ENCODE measurements around the gene FOXN3. TPM values are rescaled to one million over a fixed set of nuclear protein-coding genes. Genes with fewer than 3 reads are reported as not detected.
"Not testable (repeated sequence)": the region's sequence is repeated elsewhere in the genome, so short reads cannot be mapped to it uniquely, and the experiment has no call there.

The FOXN3 gene
- polyA plus RNA-seq, 1 donor, result 39.5 TPM

- no peak overlapping the region for H3K4me3 ChIP-seq (ENCODE audit: low read length)
- no peaks in the 10 kb centered on the region for H3K27me3 ChIP-seq (ENCODE audit: control insufficient read depth, insufficient read depth, low read length)
Measured at GRCh38 chr14:89214221-89214965, 202.6 kb downstream of the FOXN3 start.

GRCh38 chr14:89212386-89213235 lies 204.4 kb downstream of the FOXN3 start:
- no peaks in the 10 kb centered on the region for H3K27me3 ChIP-seq (ENCODE audit: control insufficient read depth, insufficient read depth, low read length)
- no peak overlapping the region for H3K27ac ChIP-seq (ENCODE audit: low read length)
- H3K9me3 ChIP-seq (ENCODE audit: control insufficient read depth, low read depth, low read length), result no peaks in the 10 kb centered on the region
- H3K36me3 ChIP-seq (ENCODE audit: control insufficient read depth, insufficient read depth, low read length), result no peaks in the 10 kb centered on the region
- no peak overlapping the region for H3K4me3 ChIP-seq (ENCODE audit: low read length)
- DNase-seq, result no peak
- H3K4me1 ChIP-seq (ENCODE audit: control insufficient read depth, insufficient read depth, low read length), result no peaks in the 10 kb centered on the region
- WGBS (ENCODE audit: insufficient coverage, low lambda C conversion rate), result no CpG with 5 or more reads among the region's 6 CpGs

More at GRCh38 chr14:89214221-89214965, 202.6 kb downstream of the FOXN3 start:
- Histone ChIP-seq H3K4me1 (ENCODE audit: control insufficient read depth, insufficient read depth, low read length) (no peaks in the 10 kb centered on the region), H3K27ac (ENCODE audit: low read length) (no peak overlapping the region), H3K36me3 (ENCODE audit: control insufficient read depth, insufficient read depth, low read length) (no peaks in the 10 kb centered on the region), H3K9me3 (ENCODE audit: control insufficient read depth, low read depth, low read length) (no peaks in the 10 kb centered on the region)
- peak in 1 of 2 donors; percentile 26 for DNase-seq
- 93% methylated on average over 3 of the region's 14 CpGs for WGBS (ENCODE audit: insufficient coverage, low lambda C conversion rate)

GRCh38 chr14:89209558-89209957 lies 207.5 kb downstream of the FOXN3 start:
- Histone ChIP-seq H3K27me3 (ENCODE audit: control insufficient read depth, insufficient read depth, low read length) (no peaks in the 10 kb centered on the region), H3K4me1 (ENCODE audit: control insufficient read depth, insufficient read depth, low read length) (no peaks in the 10 kb centered on the region), H3K4me3 (ENCODE audit: low read length) (no peak overlapping the region), H3K36me3 (ENCODE audit: control insufficient read depth, insufficient read depth, low read length) (peaks cover 11% of the 10 kb centered on the region), H3K9me3 (ENCODE audit: control insufficient read depth, low read depth, low read length) (peaks cover 7% of the 10 kb centered on the region), H3K27ac (ENCODE audit: low read length) (no peak overlapping the region)
- no peak for DNase-seq
- 80% methylated on average over 2 of the region's 3 CpGs for WGBS (ENCODE audit: insufficient coverage, low lambda C conversion rate)

GRCh38 chr14:89207925-89208328 lies 209.1 kb downstream of the FOXN3 start:
- H3K4me3 ChIP-seq (ENCODE audit: low read length), result no peak overlapping the region
- H3K4me1 ChIP-seq (ENCODE audit: control insufficient read depth, insufficient read depth, low read length), result no peaks in the 10 kb centered on the region
- no peak for DNase-seq
- no CpG with 5 or more reads among the region's 7 CpGs for WGBS (ENCODE audit: insufficient coverage, low lambda C conversion rate)
- H3K9me3 ChIP-seq (ENCODE audit: control insufficient read depth, low read depth, low read length), result peaks cover 7% of the 10 kb centered on the region
- no peaks in the 10 kb centered on the region for H3K27me3 ChIP-seq (ENCODE audit: control insufficient read depth, insufficient read depth, low read length)
- H3K27ac ChIP-seq (ENCODE audit: low read length), result no peak overlapping the region
- H3K36me3 ChIP-seq (ENCODE audit: control insufficient read depth, insufficient read depth, low read length), result peaks cover 11% of the 10 kb centered on the region

- H3K27me3 ChIP-seq (ENCODE audit: control insufficient read depth, insufficient read depth, low read length), result no peaks in the 10 kb centered on the region
- no peak overlapping the region for H3K27ac ChIP-seq (ENCODE audit: low read length)
- 97% methylated on average over 5 of the region's 17 CpGs for WGBS (ENCODE audit: insufficient coverage, low lambda C conversion rate)
- no peaks in the 10 kb centered on the region for H3K4me1 ChIP-seq (ENCODE audit: control insufficient read depth, insufficient read depth, low read length)
- DNase-seq, result no peak
- peaks cover 7% of the 10 kb centered on the region for H3K9me3 ChIP-seq (ENCODE audit: control insufficient read depth, low read depth, low read length)
- no peak overlapping the region for H3K4me3 ChIP-seq (ENCODE audit: low read length)
- peaks cover 11% of the 10 kb centered on the region for H3K36me3 ChIP-seq (ENCODE audit: control insufficient read depth, insufficient read depth, low read length)
Measured at GRCh38 chr14:89206389-89207031, 210.5 kb downstream of the FOXN3 start.

- no CpG with 5 or more reads among the region's 18 CpGs for WGBS (ENCODE audit: insufficient coverage, low lambda C conversion rate)
- Histone ChIP-seq H3K36me3 (ENCODE audit: control insufficient read depth, insufficient read depth, low read length) (peaks cover 11% of the 10 kb centered on the region), H3K4me1 (ENCODE audit: control insufficient read depth, insufficient read depth, low read length) (no peaks in the 10 kb centered on the region), H3K27me3 (ENCODE audit: control insufficient read depth, insufficient read depth, low read length) (no peaks in the 10 kb centered on the region), H3K27ac (ENCODE audit: low read length) (no peak overlapping the region), H3K4me3 (ENCODE audit: low read length) (no peak overlapping the region), H3K9me3 (ENCODE audit: control insufficient read depth, low read depth, low read length) (peaks cover 7% of the 10 kb centered on the region)
- no peak for DNase-seq
Measured at GRCh38 chr14:89205137-89205740, 211.8 kb downstream of the FOXN3 start.

DNA sequence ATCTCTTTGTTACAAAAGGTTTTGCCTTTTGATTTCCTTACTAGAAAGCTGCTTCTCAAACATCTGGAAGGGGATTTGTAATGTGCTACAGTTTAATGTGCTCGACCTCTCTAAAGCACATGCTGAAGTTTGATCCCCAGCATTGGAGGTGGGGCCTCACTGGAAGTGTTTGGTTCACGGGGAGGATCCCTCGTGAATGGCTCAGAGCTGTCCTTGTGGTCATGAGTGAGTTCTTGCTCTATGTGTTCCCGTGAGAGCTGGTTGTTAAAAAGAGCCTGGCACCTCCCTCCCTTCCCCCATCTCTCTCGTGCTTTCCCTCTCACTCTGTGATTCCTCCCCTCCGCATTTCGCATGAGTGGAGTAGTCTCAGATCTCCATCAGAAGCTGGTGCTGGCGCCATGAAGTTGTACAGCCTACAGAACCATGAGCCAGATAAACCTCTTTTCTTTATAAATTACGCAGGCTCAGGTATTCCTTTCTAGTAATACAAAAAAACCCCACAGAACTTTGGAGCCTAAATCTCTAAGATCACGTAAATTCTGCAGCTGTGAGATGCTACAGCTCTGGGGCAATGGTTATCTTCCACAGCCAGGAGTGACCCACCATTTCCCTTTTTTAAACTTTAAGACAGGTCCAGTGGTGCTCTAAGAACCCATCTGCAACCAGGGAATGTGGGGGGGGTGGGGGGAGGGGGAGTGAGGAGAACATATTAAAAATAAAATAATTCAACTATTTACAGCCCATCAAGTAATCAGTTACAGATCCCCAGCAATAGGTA lies 214.4 kb downstream of the FOXN3 start:
- no peak overlapping the region for H3K27ac ChIP-seq (ENCODE audit: low read length)
- peaks cover 11% of the 10 kb centered on the region for H3K36me3 ChIP-seq (ENCODE audit: control insufficient read depth, insufficient read depth, low read length)
- H3K4me3 ChIP-seq (ENCODE audit: low read length), result no peak overlapping the region
- no peak for DNase-seq
- H3K27me3 ChIP-seq (ENCODE audit: control insufficient read depth, insufficient read depth, low read length), result no peaks in the 10 kb centered on the region
- WGBS (ENCODE audit: insufficient coverage, low lambda C conversion rate), result 100% methylated on average over 1 of the region's 10 CpGs
- peaks cover 3% of the 10 kb centered on the region for H3K4me1 ChIP-seq (ENCODE audit: control insufficient read depth, insufficient read depth, low read length)
- peaks cover 7% of the 10 kb centered on the region for H3K9me3 ChIP-seq (ENCODE audit: control insufficient read depth, low read depth, low read length)

DNA sequence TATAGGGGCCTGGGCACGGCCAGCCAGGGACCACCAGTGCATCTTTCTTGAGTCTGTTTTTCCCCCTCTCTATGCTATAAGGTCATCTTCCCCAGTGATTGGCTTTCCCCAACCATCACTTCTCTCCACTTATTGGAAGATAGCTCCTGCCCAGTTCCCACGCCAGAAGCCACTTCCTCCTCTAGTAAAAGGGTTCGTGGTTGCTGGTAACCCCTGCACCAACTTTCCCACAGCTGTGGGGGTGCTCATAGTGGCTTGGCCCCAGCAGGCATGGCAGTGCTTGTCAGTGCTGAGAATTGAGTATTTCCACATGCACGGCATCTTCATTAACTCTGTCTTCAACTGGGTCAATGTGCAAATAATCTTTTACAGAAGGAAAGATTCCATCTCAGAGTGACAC lies 215.4 kb downstream of the FOXN3 start:
- DNase-seq, result no peak
- H3K9me3 ChIP-seq (ENCODE audit: control insufficient read depth, low read depth, low read length), result peaks cover 7% of the 10 kb centered on the region
- no peaks in the 10 kb centered on the region for H3K27me3 ChIP-seq (ENCODE audit: control insufficient read depth, insufficient read depth, low read length)
- WGBS (ENCODE audit: insufficient coverage, low lambda C conversion rate), result no CpG with 5 or more reads among the region's 4 CpGs
- no peak overlapping the region for H3K4me3 ChIP-seq (ENCODE audit: low read length)
- peaks cover 13% of the 10 kb centered on the region for H3K36me3 ChIP-seq (ENCODE audit: control insufficient read depth, insufficient read depth, low read length)
- H3K27ac ChIP-seq (ENCODE audit: low read length), result no peak overlapping the region
- peaks cover 3% of the 10 kb centered on the region for H3K4me1 ChIP-seq (ENCODE audit: control insufficient read depth, insufficient read depth, low read length)

DNA sequence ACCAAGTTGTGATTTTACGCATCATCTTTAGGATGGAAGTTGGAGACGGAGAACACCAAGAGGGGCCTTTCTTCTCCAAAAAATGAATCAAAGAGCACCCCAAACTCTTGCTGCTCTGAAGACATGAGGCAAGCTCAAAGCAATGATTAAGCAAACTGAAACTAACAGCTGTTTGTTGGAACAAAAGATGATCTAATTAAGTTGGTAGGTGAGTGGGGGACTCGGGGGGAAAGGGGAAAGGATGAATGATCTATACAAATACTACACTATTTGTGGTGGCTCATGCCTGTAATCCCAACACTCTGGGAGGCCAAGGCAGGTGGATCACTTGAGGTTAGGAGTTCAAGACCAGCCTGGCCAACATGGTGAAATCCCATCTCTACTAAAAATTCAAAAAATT lies 217.7 kb downstream of the FOXN3 start:
- not testable (repeated sequence) for H3K4me3 ChIP-seq (ENCODE audit: low read length)

More for the DNA sequence above, 217.7 kb downstream of the FOXN3 start:
- no CpG with 5 or more reads among the region's 3 CpGs for WGBS (ENCODE audit: insufficient coverage, low lambda C conversion rate)
- not testable (repeated sequence) for DNase-seq; H3K4me1 ChIP-seq (ENCODE audit: control insufficient read depth, insufficient read depth, low read length); H3K36me3 ChIP-seq (ENCODE audit: control insufficient read depth, insufficient read depth, low read length); H3K27me3 ChIP-seq (ENCODE audit: control insufficient read depth, insufficient read depth, low read length); H3K9me3 ChIP-seq (ENCODE audit: control insufficient read depth, low read depth, low read length)
- peak overlapping the region; percentile 11 for H3K27ac ChIP-seq (ENCODE audit: low read length)

All from large intestine (tissue), 3 donors.